ENCODE results near the gene ZKSCAN3. TPM values are rescaled to one million over a fixed set of nuclear protein-coding genes. Genes with fewer than 3 reads are reported as not detected.

The ZKSCAN3 gene
- total RNA-seq, 1 experiment from 2014 or later: 1.9 TPM

Other genes with a start within 250 kb of the ZKSCAN3 start
- gene ZSCAN16, start 225.3 kb upstream of the ZKSCAN3 start, total RNA-seq (2014; rRNA removed): 4.5 and 8.1 TPM in 2 replicates
- 10.3 and 12.0 TPM in 2 replicates for gene ZKSCAN8, start 208.1 kb upstream of the ZKSCAN3 start, total RNA-seq (2014; rRNA removed)
- 10.8 and 11.7 TPM in 2 replicates for gene ZSCAN9, start 124.7 kb upstream of the ZKSCAN3 start, total RNA-seq (2014; rRNA removed)
- gene ZKSCAN4, start 97.7 kb upstream of the ZKSCAN3 start, total RNA-seq (2014; rRNA removed): 2.3 and 3.7 TPM in 2 replicates
- not detected in 2 replicates for gene NKAPL, start 90.7 kb upstream of the ZKSCAN3 start, total RNA-seq (2014; rRNA removed)
- 10.8 and 12.3 TPM in 2 replicates for gene ZSCAN26, start 82.8 kb upstream of the ZKSCAN3 start, total RNA-seq (2014; rRNA removed)
- gene PGBD1, start 68.4 kb upstream of the ZKSCAN3 start, total RNA-seq (2014; rRNA removed): 6.2 and 9.0 TPM in 2 replicates
- 10.7 and 16.9 TPM in 2 replicates for gene ZSCAN31, start 13.8 kb upstream of the ZKSCAN3 start, total RNA-seq (2014; rRNA removed)
- gene ZSCAN12, start 49.8 kb downstream of the ZKSCAN3 start, total RNA-seq (2014; rRNA removed): 0.58 and 0.95 TPM in 2 replicates
- 2.2 and 3.4 TPM in 2 replicates for gene ZSCAN23, start 93.5 kb downstream of the ZKSCAN3 start, total RNA-seq (2014; rRNA removed)
- gene GPX6, start 165.8 kb downstream of the ZKSCAN3 start, total RNA-seq (2014; rRNA removed): not detected in 2 replicates
- gene GPX5, start 175.9 kb downstream of the ZKSCAN3 start, total RNA-seq (2014; rRNA removed): not detected in 2 replicates